ENCODE measurements around the gene ITGA7.
"Not testable (repeated sequence)": the region's sequence is repeated elsewhere in the genome, so short reads cannot be mapped to it uniquely, and the experiment has no call there.

The ITGA7 gene

GRCh38 chr12:55654511-55655214 is 53.0 kb downstream of the ITGA7 start:
- TF ChIP-seq, protein P1, sequence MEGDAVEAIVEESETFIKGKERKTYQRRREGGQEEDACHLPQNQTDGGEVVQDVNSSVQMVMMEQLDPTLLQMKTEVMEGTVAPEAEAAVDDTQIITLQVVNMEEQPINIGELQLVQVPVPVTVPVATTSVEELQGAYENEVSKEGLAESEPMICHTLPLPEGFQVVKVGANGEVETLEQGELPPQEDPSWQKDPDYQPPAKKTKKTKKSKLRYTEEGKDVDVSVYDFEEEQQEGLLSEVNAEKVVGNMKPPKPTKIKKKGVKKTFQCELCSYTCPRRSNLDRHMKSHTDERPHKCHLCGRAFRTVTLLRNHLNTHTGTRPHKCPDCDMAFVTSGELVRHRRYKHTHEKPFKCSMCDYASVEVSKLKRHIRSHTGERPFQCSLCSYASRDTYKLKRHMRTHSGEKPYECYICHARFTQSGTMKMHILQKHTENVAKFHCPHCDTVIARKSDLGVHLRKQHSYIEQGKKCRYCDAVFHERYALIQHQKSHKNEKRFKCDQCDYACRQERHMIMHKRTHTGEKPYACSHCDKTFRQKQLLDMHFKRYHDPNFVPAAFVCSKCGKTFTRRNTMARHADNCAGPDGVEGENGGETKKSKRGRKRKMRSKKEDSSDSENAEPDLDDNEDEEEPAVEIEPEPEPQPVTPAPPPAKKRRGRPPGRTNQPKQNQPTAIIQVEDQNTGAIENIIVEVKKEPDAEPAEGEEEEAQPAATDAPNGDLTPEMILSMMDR (IDR thresholded peaks at IDR 0.05; ENCODE audit: low read depth, low read length, missing control alignments), result no peak
- no peak overlapping the region for H3K4me3 ChIP-seq (replicated peaks; ENCODE audit: low read depth, low read length)
- DNase-seq (ENCODE audit: extremely low read depth, low read depth), result no peak

DNA sequence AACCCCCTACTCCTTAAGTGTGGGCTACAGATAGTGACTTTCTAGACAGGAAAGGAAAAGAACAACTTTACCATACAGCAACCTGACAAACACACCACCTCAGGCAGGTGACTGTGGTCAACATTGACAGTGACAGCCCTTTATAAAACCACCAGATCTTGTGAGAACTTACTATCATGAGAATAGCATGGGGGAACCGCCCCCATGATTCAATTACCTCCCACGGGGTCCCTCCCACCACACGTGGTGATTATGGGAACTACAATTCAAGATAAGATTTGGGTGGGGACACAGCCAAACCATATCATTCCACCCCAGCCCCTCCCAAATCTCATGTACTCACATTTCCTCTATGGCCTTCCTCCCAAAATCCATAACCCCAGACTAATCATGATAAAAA is 54.7 kb downstream of the ITGA7 start:
- DNase-seq (ENCODE audit: extremely low read depth, low read depth), result no peak
- H3K4me3 ChIP-seq (replicated peaks; ENCODE audit: low read depth, low read length), result no peak overlapping the region
- TF ChIP-seq, protein P1 (IDR thresholded peaks at IDR 0.05; ENCODE audit: low read depth, low read length, missing control alignments), result no peak

DNA sequence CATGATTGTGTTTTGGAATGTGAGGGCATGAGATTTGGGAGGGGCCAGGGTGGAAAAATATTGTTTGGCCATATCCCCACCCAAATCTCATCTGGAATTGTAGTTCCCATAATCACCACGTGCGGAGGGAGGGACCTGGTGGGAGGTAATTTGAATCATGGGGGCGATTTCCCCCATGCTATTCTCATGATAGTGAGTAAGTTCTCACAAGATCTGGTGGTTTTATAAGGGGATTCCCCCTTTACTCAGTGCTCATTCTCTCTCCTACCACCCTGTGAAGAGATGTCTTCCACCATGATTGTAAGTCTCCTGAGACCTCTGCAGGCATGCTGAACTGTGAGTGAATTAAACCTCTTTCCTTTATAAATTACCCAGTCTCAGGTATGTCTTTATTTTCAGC is 55.4 kb downstream of the ITGA7 start:
- TF ChIP-seq, protein P1 (IDR thresholded peaks at IDR 0.05; ENCODE audit: low read depth, low read length, missing control alignments), result no peak
- no peak overlapping the region for H3K4me3 ChIP-seq (replicated peaks; ENCODE audit: low read depth, low read length)
- no peak for DNase-seq (ENCODE audit: extremely low read depth, low read depth)

DNA sequence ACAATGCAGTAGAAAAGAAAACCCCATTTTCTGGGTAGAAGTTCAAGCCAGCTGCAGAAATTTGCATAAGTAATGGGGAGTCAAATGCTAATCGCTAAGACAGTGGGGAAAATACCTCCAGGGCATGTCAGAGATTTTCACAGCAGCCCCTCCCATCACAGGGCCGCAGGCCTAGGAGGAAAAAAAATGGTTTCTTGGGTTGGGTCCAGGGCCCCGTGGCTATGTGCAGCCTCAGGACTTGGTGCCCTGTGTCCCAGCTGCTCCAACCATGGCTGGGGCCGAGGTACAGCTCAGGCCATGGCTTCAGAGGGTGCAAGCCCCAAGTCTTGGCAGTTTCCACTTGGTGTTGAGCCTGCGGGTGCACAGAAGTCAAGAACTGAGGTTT is 56.4 kb downstream of the ITGA7 start:
- TF ChIP-seq, protein P1 (IDR thresholded peaks at IDR 0.05; ENCODE audit: low read depth, low read length, missing control alignments), result no peak
- DNase-seq (ENCODE audit: extremely low read depth, low read depth), result no peak
- H3K4me3 ChIP-seq (replicated peaks; ENCODE audit: low read depth, low read length), result no peak overlapping the region

GRCh38 chr12:55650620-55651298 is 56.9 kb downstream of the ITGA7 start:
- not testable (repeated sequence) for DNase-seq (ENCODE audit: extremely low read depth, low read depth); H3K4me3 ChIP-seq (replicated peaks; ENCODE audit: low read depth, low read length)

GRCh38 chr12:55647027-55647426 is 60.7 kb downstream of the ITGA7 start:
- no peak overlapping the region for H3K4me3 ChIP-seq (replicated peaks; ENCODE audit: low read depth, low read length)
- TF ChIP-seq, protein P1 (IDR thresholded peaks at IDR 0.05; ENCODE audit: low read depth, low read length, missing control alignments), result no peak
- no peak for DNase-seq (ENCODE audit: extremely low read depth, low read depth)

DNA sequence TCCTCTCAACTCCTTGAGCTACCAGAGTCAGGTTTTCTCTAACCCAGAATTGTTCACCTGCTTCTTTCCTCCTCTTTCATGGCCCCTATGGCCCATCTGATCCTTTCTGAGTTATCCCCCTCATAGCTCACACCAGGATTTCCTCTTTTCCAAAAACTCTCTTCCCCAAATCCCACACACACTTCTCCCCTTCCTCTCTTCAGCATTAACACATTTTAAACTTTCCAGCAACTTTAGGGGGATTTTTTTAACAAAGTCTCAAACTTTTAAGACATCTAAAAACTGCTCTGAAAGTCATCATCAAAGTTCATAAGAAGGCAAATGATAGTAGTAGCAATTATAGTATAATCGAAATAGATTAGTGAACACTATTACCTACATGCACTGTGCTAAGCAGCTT is 63.1 kb downstream of the ITGA7 start:
- DNase-seq (ENCODE audit: extremely low read depth, low read depth), result no peak
- TF ChIP-seq, protein P1 (IDR thresholded peaks at IDR 0.05; ENCODE audit: low read depth, low read length, missing control alignments), result no peak
- no peak overlapping the region for H3K4me3 ChIP-seq (replicated peaks; ENCODE audit: low read depth, low read length)
